HCT116 (cell line): ENCODE measurements around the gene MTF2.

Experiments used
- CEBPB ChIP-seq: IDR thresholded peaks from 2 replicates; pipeline ENCODE4 v1.6.1; 2012; ENCODE audit warnings: low read depth
- CTCF ChIP-seq, 3 experiments: fragments of 200-600 bp in 1 of 3; sonication (generic) in 1 of 3; IDR thresholded peaks in 2 of 3; conservative IDR thresholded peaks in 1 of 3; 2 replicates each; pipeline ENCODE4 v1.5.1; 2012 to 2017; ENCODE audit warnings: low read depth in 2 of 3, low read length in 2 of 3, antibody characterized with exemption in 1 of 3, borderline replicate concordance in 1 of 3, control low read depth in 1 of 3, mild to moderate bottlenecking in 1 of 3, mixed read lengths in 1 of 3, mixed run types in 1 of 3, moderate library complexity in 1 of 3; ENCODE audit not compliant: insufficient read depth in 1 of 3
- EGR1 ChIP-seq: IDR thresholded peaks from 2 replicates; pipeline ENCODE4 v1.6.1; 2012; ENCODE audit warnings: low read depth
- JUND ChIP-seq: IDR thresholded peaks from 2 replicates; pipeline ENCODE4 v1.6.1; 2012
- POLR2AphosphoS5 ChIP-seq: IDR thresholded peaks from 2 replicates; pipeline ENCODE4 v1.6.1; 2011; ENCODE audit warnings: mild to moderate bottlenecking, low read depth, low read length, moderate library complexity
- REST ChIP-seq: IDR thresholded peaks from 2 replicates; pipeline ENCODE4 v1.6.1; 2012; ENCODE audit warnings: low read depth
- TCF7L2 ChIP-seq: IDR thresholded peaks from 2 replicates; pipeline ENCODE4 v1.7.0; 2011; ENCODE audit warnings: borderline replicate concordance, inconsistent platforms; ENCODE audit not compliant: insufficient read depth, insufficient read length; ENCODE audit errors: extremely low read depth
- YY1 ChIP-seq: IDR thresholded peaks from 2 replicates; pipeline ENCODE4 v1.6.1; 2011; ENCODE audit warnings: low read length, low read depth, moderate library complexity, mild to moderate bottlenecking; ENCODE audit not compliant: insufficient replicate concordance; ENCODE audit errors: extremely low read depth
- ZBTB33 ChIP-seq: IDR thresholded peaks from 2 replicates; pipeline ENCODE4 v1.6.1; 2011; ENCODE audit warnings: mild to moderate bottlenecking, low read length, moderate library complexity; ENCODE audit not compliant: insufficient replicate concordance; ENCODE audit errors: extremely low read depth
- ZNF274 ChIP-seq: fragments of 200-500 bp; sonication (Bioruptor generic); IDR thresholded peaks from 2 replicates; pipeline ENCODE4 v1.6.1; 2014; ENCODE audit warnings: mild to moderate bottlenecking, low read depth, low read length, inconsistent platforms

- no peak for TF ChIP-seq REST
- TF ChIP-seq CEBPB: no peak
- no peak for TF ChIP-seq POLR2AphosphoS5
- no peak for TF ChIP-seq CTCF (IDR thresholded peaks at IDR 0.05 in 2 of 3, conservative IDR thresholded peaks at IDR 0.05 in 1 of 3; ENCODE audit: borderline replicate concordance in 1 of 3, insufficient read depth in 1 of 3, low read depth in 2 of 3, low read length in 2 of 3)
- no peak for TF ChIP-seq YY1
- TF ChIP-seq EGR1: no peak
- TF ChIP-seq ZNF274: no peak
- no peak for TF ChIP-seq ZBTB33
- no peak for TF ChIP-seq TCF7L2
- TF ChIP-seq JUND: no peak
Measured at GRCh38 chr1:93093332-93094006, 14.4 kb downstream of the MTF2 start.
